ES-I3 (cell line): ENCODE measurements around the gene CLBA1.

Experiments
- H3K36me3 ChIP-seq: 2 replicates; pipeline ENCODE4 v1.6.1; 2013; ENCODE audit warnings: mild to moderate bottlenecking, low read length, control low read depth, moderate library complexity; ENCODE audit not compliant: insufficient read depth
- H3K4me1 ChIP-seq: 2 replicates; pipeline ENCODE4 v1.6.1; 2013; ENCODE audit warnings: mild to moderate bottlenecking, control low read depth, low read length; ENCODE audit not compliant: insufficient read depth
- H3K9ac ChIP-seq: 2 replicates; pipeline ENCODE4 v1.6.1; 2013; ENCODE audit warnings: low read depth, mild to moderate bottlenecking, low read length, moderate library complexity
- H3K9me3 ChIP-seq: 2 replicates; pipeline ENCODE4 v1.6.1; 2013; ENCODE audit warnings: mild to moderate bottlenecking, low read length, moderate library complexity; ENCODE audit not compliant: control insufficient read depth, insufficient read depth

The CLBA1 gene

DNA sequence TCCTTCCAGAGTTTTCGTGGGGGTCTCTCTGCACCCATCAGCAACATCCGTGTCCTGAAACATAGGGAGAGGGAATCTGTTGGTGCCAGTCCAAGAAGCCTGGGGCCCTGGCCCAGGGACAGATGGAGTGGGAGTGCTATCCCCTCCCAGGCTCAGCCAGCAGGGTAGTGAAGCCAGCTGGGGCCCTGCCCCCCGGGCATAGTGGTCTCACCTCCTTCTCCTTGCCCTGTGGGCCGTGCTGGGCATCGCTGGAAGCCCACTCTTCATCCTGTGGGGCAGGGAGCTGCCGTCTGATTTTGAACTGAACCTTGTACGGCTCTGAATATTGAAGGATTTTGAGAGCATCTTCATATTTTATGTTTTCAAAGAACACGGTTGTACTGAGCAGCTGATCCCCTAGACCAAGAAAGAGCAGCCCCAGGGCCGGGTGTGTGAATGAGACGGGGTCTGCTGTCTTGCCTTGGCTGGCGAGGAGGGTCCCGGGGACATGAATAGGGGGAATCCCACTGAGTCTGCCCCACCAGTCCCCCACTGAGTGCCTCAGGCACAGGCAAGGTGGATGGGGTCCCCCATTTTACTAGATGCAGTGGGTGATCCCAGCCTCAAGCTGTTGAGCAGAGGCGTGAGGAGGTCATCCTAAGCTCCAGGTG lies 30.7 kb upstream of the CLBA1 start:
- H3K36me3 ChIP-seq = no peaks in the 10 kb centered on the region; the same call in 1 of the 2 replicates
- H3K9ac ChIP-seq = no peak overlapping the region
- no peaks in the 10 kb centered on the region for H3K9me3 ChIP-seq
- H3K4me1 ChIP-seq = no peaks in the 10 kb centered on the region

GRCh38 chr14:104955396-104955770 lies 30.2 kb upstream of the CLBA1 start:
- Histone ChIP-seq H3K9ac (no peak overlapping the region), H3K36me3 (no peaks in the 10 kb centered on the region; the same call in 1 of the 2 replicates), H3K9me3 (no peaks in the 10 kb centered on the region), H3K4me1 (no peaks in the 10 kb centered on the region)

DNA sequence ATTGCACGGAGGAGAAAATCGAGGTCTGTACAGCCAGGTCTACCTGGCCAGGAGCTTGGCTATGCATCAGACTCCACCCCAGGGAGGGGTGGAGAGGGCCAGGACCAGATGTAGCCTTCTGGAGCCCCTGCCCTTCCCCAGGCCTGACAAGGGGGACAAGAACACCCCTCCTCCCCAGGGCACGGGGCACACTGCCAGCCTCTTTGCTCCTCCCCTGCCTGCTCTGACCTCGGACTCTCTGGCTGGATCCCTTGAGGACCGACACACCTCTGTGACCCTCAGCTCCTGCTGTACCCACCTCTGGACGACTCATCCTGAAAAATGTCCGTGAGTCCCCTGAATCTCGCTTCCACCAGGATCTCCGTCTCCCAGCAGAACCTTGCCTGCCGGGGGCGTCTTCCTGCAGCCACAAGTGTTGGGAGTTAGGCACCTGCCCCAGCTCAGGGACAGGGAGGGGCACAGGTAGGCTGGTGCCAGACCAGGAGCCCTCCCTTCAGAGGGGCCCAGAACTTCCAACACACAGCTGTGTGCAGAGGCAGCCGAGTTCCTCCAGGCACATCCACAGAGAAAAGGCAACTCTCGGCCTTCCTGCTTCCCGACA lies 29.2 kb upstream of the CLBA1 start:
- H3K9me3 ChIP-seq = no peaks in the 10 kb centered on the region
- H3K9ac ChIP-seq = no peak overlapping the region
- H3K4me1 ChIP-seq = no peaks in the 10 kb centered on the region
- H3K36me3 ChIP-seq = no peaks in the 10 kb centered on the region; the same call in 1 of the 2 replicates

GRCh38 chr14:104957146-104958113 lies 28.2 kb upstream of the CLBA1 start:
- no peak overlapping the region for H3K9ac ChIP-seq
- no peaks in the 10 kb centered on the region for H3K4me1 ChIP-seq
- H3K9me3 ChIP-seq = no peaks in the 10 kb centered on the region
- H3K36me3 ChIP-seq = no peaks in the 10 kb centered on the region; the same call in 1 of the 2 replicates

DNA sequence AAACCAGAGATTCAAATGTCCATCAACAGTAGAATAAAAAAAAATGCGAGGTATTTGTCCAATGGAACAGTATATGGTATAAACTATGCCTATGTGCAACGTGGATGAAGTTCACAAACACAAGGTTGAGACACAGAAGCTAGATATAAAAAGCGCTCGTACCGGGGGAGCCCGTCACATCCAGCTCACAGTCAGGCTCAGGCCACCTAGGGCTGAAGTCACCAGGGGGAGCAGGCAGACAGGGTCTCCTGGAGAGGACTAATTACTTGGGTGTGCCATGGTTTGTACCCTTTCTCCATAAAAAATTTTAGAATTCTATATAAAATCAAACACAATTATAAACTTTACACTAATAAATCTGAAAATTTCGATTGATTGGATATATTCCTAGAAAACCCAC lies 21.0 kb upstream of the CLBA1 start:
- Histone ChIP-seq H3K9ac (no peak overlapping the region), H3K36me3 (no peaks in the 10 kb centered on the region), H3K4me1 (peaks cover 16% of the 10 kb centered on the region; the same call in 1 of the 2 replicates), H3K9me3 (no peaks in the 10 kb centered on the region)

DNA sequence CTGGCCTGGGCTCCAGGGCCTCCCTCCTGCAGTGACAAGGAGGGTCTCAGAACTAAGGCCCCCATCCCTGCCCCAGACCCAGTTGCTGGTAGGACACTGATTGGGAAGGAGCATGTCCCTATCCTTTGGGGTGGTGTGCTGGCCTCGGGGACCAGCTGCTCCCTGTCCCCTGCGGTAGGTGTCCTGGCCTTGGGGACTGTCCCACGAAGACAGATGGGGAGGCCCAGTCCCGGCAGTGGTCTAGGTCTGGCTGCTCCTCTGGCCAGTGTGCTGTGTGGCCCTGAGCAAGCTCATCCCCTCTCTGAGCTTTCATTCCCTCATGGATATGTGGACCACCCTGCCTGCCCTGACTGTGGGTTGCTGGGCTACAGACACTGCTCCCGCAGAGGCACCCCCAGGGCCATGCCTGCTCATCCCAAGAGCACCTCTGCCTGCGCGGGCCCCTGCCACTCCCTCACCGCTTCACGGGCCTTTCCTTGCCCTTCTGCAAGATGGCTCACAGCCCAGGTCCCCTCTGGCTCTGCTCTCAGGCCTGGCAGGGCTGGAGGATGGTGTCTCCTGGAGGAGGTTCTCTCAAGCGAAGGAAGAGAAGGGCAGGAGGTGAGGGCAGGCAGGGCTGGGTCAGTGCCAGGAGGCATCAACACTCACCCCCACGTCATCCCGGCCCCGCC lies 19.9 kb upstream of the CLBA1 start:
- peaks cover 24% of the 10 kb centered on the region; the same call in 1 of the 2 replicates for H3K4me1 ChIP-seq
- no peaks in the 10 kb centered on the region for H3K36me3 ChIP-seq
- H3K9ac ChIP-seq = no peak overlapping the region
- no peaks in the 10 kb centered on the region for H3K9me3 ChIP-seq

DNA sequence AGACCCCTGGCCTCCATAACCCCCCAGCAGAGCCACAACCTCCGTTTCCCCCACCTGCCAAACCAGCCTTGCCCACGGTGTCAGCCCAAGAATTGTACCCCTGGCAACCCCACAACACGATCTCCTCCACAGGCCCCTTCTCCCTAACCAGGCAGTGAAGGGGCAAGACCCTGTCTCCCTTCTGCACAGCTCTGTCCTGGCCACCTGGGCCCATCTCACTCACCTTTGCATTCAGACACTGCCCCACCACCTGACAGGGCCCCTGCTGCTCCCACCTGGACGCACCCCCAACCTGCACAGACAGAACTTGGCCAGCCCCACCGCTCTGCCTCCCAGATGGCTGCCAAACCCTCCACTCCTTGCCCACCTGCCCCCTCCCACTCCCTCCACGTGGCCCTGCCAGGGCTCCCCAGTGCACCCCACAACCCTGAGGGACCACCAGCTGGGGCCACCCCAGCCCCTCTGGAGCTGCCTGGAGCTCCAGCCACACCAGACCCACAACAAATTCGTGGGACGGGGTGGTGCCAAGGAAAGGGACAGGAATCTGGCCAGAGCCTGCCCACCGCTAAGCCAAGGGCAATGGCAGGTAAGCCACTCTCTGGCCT lies 19.2 kb upstream of the CLBA1 start:
- Histone ChIP-seq H3K9me3 (no peaks in the 10 kb centered on the region), H3K9ac (no peak overlapping the region), H3K4me1 (peaks cover 29% of the 10 kb centered on the region; the same call in 1 of the 2 replicates), H3K36me3 (no peaks in the 10 kb centered on the region)

GRCh38 chr14:104966981-104967385 lies 18.6 kb upstream of the CLBA1 start:
- no peaks in the 10 kb centered on the region for H3K36me3 ChIP-seq
- H3K9ac ChIP-seq = peak overlapping the region; percentile 48; the same call in 1 of the 2 replicates
- H3K4me1 ChIP-seq = peaks cover 34% of the 10 kb centered on the region; the same call in 1 of the 2 replicates
- H3K9me3 ChIP-seq = no peaks in the 10 kb centered on the region

DNA sequence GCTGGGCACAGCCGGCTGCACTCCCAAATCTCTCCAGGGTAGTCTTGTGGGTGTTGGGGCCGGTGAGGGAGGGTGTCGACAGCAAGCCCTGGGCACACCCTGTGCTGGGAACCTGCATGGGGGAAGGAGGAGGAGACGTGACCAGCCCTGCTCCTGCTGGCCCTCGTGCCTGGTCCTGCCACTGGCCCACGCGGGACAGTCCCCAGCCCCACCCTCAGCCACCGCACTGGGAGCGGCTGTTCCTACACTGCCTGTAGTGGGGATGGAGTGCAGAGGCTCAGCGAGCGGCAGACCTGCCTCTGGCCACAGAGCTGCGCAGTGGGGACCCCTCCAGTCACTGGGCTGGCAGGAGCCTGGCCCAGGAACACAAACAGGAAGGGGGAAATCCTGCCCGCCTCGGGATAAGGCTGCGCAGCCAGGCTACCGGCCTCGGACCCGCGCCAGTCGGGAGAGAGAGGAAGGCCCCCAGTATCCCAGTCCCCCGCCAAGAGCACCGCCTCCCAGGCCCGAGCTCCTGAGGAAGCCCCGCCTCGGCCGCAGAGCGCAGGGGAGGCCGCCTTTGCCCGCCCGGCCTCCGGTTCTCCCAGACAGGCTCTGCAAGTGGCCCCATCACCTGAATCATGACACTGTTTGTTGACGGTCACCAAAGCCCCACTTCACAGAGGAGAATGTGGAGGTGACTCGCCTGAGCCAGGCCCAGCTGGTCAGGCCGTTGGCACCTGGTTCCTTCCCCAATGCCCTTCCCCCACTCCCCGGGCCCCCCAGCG lies 18.0 kb upstream of the CLBA1 start:
- Histone ChIP-seq H3K9ac (peak overlapping the region; percentile 48), H3K9me3 (no peaks in the 10 kb centered on the region), H3K4me1 (peaks cover 39% of the 10 kb centered on the region; the same call in 1 of the 2 replicates), H3K36me3 (no peaks in the 10 kb centered on the region)

- H3K9ac ChIP-seq = peak overlapping the region; percentile 48; the same call in 1 of the 2 replicates
Measured at GRCh38 chr14:104968153-104968527, 17.4 kb upstream of the CLBA1 start.

DNA sequence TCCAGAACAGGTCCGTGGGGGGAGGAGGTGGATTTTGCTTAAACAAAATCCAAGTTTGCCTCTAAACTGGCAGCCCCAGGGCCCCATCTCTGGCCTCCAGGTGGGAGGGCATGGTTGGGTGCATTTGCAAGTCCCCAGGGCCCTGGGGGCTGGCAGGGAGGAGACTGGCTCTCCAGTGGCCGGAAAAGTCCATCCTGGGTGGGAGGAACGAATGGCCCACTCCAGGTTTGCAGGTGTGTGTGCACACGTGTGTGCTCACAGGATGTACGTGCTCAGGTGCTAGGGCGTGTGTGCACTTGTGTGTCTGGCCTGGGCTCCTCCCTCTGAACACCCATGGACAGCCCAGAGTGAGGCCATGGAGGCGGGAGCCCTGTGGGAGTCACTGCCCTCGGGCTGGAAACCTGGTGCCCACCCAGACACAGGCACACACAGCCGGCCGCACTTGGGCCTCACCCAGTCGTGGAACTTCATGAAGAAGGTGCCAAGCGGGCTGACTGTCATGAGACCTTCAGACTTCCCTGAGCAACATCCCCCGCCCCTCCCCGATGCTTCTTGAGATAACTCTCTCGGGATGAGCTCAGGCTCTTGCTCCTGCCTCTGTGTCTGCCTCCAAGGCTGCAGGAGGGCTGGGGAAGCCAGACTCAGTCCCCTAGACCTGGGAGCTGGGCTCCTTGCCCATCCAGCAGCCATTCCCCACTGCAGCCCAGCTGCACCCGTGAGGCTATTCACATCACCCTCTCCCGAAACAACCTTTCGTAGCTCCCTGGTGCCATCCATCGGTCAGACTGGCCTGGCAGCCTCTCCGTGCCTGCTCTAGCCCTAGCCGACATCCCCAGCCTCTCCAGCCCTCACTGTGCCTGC lies 16.8 kb upstream of the CLBA1 start:
- Histone ChIP-seq H3K9ac (peak overlapping the region; percentile 48; the same call in 1 of the 2 replicates), H3K9me3 (no peaks in the 10 kb centered on the region), H3K4me1 (peaks cover 49% of the 10 kb centered on the region; the same call in 1 of the 2 replicates), H3K36me3 (no peaks in the 10 kb centered on the region)

More at GRCh38 chr14:104968153-104968527, 17.4 kb upstream of the CLBA1 start:
- Histone ChIP-seq H3K4me1 (peaks cover 44% of the 10 kb centered on the region; the same call in 1 of the 2 replicates), H3K36me3 (no peaks in the 10 kb centered on the region), H3K9me3 (no peaks in the 10 kb centered on the region)

GRCh38 chr14:104969741-104970230 lies 15.8 kb upstream of the CLBA1 start:
- Histone ChIP-seq H3K4me1 (peaks cover 54% of the 10 kb centered on the region; the same call in 1 of the 2 replicates), H3K9me3 (no peaks in the 10 kb centered on the region), H3K36me3 (no peaks in the 10 kb centered on the region), H3K9ac (peak overlapping the region; percentile 32; the same call in 1 of the 2 replicates)
